ENCODE results near the gene HOXB7. TPM values are rescaled to one million over a fixed set of nuclear protein-coding genes. Genes with fewer than 3 reads are reported as not detected.

The HOXB7 gene
- total RNA-seq, 1 experiment from 2014 or later: 24.7 TPM

- DNase-seq (ENCODE audit: low spot score): peak; percentile 39
Measured at GRCh38 chr17:48636177-48637018, 25.6 kb upstream of the HOXB7 start.

- no peak for DNase-seq (ENCODE audit: low spot score)
Measured at GRCh38 chr17:48634493-48635208, 23.8 kb upstream of the HOXB7 start.

GRCh38 chr17:48633266-48633677 lies 22.5 kb upstream of the HOXB7 start:
- no peak for DNase-seq (ENCODE audit: low spot score)

GRCh38 chr17:48632579-48633265 lies 21.9 kb upstream of the HOXB7 start:
- DNase-seq (ENCODE audit: low spot score): no peak

- DNase-seq (ENCODE audit: low spot score): no peak
Measured at GRCh38 chr17:48631693-48632578, 21.1 kb upstream of the HOXB7 start.

GRCh38 chr17:48630925-48631692 lies 20.3 kb upstream of the HOXB7 start:
- DNase-seq (ENCODE audit: low spot score): no peak

GRCh38 chr17:48630009-48630924 lies 19.4 kb upstream of the HOXB7 start:
- DNase-seq (ENCODE audit: low spot score): no peak

- no peak for DNase-seq (ENCODE audit: low spot score)
Measured at GRCh38 chr17:48629411-48629759, 18.6 kb upstream of the HOXB7 start.

DNA sequence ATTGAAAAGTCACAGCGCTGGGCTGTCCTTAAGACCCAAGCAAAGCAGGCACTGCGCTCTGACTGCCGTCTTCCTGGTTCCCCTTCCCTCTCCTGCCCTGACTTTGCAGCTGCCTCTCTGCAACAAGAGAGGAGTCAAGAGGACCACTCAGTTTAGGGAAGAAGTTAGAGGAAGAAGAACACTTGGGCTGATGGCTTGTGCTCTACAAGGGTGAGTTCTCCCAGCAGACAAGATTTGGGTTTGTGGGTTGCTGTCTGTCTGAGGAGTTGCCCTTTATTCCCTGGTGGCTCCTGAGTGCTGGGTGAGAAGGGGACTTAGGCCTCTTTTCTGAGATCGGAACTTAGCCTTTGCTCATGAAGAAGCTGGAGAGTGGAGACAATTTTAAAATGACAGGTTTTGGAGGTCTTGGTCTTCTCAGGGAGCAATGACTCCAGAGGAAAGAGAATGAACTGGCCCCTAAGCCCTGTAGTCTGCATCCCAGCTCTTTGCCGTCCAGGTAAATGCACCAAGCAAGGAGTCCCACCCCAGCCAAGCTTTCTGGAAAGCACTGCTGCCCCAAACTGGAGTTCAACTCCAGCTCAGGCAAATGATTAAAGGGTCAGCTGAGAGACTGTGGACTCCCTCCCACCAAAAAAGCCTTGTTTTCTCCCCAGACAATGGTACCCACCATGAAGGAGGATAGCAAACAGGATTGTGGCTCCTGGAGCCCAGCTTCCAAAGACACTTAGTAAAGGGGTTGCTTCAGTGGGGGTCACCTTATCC lies 18.0 kb upstream of the HOXB7 start:
- no peak for DNase-seq (ENCODE audit: low spot score)

- DNase-seq (ENCODE audit: low spot score): no peak
Measured at GRCh38 chr17:48627623-48628521, 17.1 kb upstream of the HOXB7 start.

DNA sequence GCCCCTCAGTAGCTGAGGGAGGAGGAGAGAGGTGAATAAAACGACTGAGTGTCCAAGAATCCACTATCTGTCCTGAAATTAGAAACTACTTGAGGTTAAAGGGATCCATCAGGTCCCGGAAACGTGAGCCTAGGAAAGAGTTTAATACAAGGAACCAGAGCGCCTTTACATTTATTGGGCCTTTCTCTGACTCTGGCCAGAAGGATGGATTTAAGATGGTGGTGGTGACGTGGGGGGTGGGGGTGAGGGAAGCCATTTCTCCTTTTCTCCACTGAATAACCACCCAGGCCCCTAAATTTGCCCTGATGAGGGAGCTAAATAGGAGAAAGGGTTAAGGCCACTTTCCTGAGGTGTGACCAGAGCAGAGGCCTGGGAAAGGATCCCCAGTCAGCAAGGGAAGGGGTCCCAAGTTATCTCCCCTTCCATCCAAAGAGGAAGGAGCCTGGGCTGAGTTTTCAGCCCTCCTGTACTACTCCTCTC lies 16.3 kb upstream of the HOXB7 start:
- no peak for DNase-seq (ENCODE audit: low spot score)

DNA sequence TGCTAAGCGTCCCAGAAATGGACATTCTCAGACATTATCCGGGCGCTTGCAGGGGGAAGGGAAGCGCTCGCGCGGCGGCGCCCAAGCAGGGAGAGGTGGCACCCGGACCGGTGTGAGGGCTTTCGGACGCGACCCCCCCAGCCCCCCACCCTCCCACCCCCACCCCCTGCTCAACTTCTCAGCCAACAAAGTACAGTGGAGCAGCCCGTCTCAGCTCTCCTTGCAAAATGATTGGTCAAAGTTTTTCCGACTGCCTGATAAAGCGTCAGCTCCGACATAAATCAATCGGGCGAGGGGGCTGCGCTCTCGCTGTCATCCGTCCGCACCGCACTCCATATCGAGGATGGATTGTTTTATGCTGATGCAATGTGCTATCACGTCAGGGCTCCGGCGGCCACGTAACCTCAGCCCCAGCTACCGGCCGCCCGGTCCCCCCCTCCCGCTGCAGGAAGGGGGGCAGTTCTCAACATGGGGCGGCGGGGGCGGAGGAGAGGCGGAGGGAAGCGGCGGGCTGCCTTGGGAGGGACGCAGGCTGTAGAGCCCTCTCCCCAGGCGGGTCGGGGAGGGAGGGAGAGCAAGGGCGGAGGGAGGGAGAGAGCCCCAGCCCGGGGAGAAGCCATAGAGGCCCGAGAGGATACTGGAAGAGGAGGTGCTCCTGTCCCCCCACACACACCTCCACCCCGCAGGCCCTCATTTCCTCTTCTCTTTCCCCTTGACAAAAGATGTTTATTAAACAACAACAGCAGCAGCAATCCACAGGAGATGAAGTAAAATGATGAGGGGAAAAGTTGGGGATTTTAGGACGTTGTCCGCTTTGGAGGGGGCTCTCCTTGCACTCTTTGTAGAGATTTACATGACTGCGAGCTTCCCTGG lies 15.7 kb upstream of the HOXB7 start, which contains the start of gene HOXB9:
Gene HOXB9, minus strand, starts transcription at position 114 of the 873 bp plus-strand sequence. Its CDS starts 89 bp downstream, at position 25.
- peak; percentile 77 for DNase-seq (ENCODE audit: low spot score)

DNA sequence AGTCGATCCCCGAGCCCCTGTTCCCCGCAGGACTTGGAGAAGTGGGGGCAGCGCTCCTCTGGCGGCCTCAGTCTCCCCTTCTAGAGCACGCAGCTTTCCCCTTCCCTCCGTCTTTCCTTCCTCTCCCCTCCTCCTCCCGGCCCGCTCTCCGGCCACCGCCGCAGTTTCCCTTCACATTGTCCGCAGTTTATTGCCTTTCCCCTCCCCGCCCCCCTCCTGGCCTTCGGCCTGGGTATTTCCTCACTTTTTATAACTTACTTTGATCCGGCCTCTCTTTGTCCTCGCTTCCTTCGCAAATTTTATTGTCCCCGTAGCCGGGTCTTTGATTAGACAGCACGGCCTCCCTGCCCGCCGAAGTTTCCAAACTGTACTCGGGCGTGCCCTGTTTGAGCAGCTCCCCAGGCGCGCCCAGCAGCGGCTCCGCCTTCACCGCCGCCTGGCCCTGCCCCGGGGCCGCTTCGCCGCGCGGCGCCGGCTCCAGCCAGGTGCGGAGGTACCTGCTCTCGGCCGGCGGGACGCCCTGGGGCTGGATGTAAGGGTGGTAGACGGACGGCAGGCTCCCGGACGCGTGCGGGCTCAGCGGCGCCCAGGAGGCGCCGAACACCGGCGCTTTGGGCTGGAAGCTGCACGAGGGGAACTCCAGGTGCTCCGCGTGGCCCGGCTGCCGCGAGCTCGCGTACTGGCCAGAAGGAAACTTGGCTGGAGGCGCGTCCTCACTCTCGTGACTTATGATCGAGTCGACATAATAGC lies 14.9 kb upstream of the HOXB7 start:
- peak; percentile 46 for DNase-seq (ENCODE audit: low spot score)

DNA sequence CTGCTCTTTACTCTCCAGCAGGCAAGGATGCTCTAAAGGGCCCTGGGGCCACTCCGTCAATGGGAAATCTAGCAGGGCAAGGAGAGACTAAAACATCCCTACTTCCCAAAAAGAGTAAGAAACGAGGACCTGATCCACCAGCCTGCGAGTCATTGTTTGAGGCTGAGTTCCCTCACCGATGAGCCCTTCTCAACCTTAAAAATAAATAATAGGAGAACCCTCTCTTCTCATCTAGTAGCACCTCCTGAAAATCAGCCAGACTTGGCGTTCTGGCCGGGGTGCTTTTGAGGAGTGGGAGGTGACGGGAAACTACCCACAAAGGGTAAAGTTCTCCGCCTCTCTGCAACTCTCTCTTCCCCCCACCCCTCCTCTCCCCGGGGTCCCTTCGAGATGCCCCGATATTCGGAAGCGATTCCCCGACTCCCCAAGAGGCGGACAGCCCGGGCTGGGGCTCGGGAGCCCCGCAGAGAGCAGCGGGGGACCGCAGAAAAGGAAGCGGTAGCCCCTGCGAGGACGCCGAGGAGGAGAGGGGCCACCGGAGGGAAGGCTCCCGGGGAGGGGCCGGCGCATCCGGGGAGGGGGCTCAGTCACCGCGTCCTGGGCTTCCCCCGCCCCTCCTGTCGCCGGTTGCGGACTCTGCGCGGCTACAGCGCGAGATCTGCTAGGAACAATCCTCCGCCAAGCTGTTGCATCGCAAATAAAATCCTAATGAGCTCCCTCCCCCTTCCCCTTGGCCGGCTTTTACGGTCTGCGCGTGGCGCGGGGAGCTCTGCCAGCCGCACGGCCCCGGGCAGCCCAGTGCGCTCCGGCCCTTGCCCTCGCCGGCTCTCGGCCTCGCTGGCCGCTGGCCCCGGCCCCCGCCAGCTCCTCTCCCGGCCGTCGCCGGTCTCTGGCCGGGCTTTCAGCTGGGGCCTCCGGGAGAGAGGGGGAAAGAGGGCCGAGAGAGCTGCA lies 14.0 kb upstream of the HOXB7 start:
- peak; percentile 39 for DNase-seq (ENCODE audit: low spot score)

GRCh38 chr17:48624118-48624517 lies 13.3 kb upstream of the HOXB7 start:
- DNase-seq (ENCODE audit: low spot score): no peak

Measured in A172 (cell line).